K562 (cell line): ENCODE measurements around the gene FGF5. TPM values are rescaled to one million over a fixed set of nuclear protein-coding genes. Genes with fewer than 3 reads are reported as not detected.

ENCODE experiments used
- AFF4 ChIP-seq: sonication (generic); formaldehyde crosslinking; IDR thresholded peaks from 2 replicates; pipeline ENCODE4 v1.8.0; 2023; ENCODE audit warnings: mild to moderate bottlenecking, missing genetic modification reagents
- C11orf30 ChIP-seq: fragments of 450-650 bp; IDR thresholded peaks from 2 replicates; pipeline ENCODE4 v1.6.1; 2016; ENCODE audit warnings: low read depth, mild to moderate bottlenecking
- COPS2 ChIP-seq: fragments of 450-650 bp; conservative IDR thresholded peaks from 2 replicates; pipeline ENCODE4 v1.6.1; 2016; ENCODE audit warnings: mild to moderate bottlenecking, moderate library complexity
- DPF2 ChIP-seq: fragments of 450-650 bp; IDR thresholded peaks from 2 replicates; pipeline ENCODE4 v1.6.1; 2016
- EP400 ChIP-seq: fragments of 450-650 bp; IDR thresholded peaks from 2 replicates; pipeline ENCODE4 v1.6.1; 2017; ENCODE audit warnings: antibody characterized with exemption, mild to moderate bottlenecking, moderate library complexity
- GATAD2A ChIP-seq: fragments of 450-650 bp; IDR thresholded peaks from 2 replicates; pipeline ENCODE4 v1.6.1; 2017
- HDAC1 ChIP-seq, 2 experiments: fragments of 450-650 bp; IDR thresholded peaks; 2 replicates each; pipeline ENCODE4 v1.6.1; 2016 to 2017; ENCODE audit warnings: inconsistent platforms in 1 of 2, mild to moderate bottlenecking in 1 of 2, moderate library complexity in 1 of 2
- HDAC3 ChIP-seq: fragments of 450-650 bp; IDR thresholded peaks from 2 replicates; pipeline ENCODE4 v1.6.1; 2018; ENCODE audit warnings: borderline replicate concordance, mild to moderate bottlenecking, moderate library complexity; ENCODE audit not compliant: partially characterized antibody
- JUND ChIP-seq, 2 experiments: IDR thresholded peaks; 2 replicates in 1 of 2; 3 replicates in 1 of 2; pipeline ENCODE4 v1.6.1; 2011; ENCODE audit warnings: borderline replicate concordance in 2 of 2, low read depth in 2 of 2, low read length in 2 of 2, improper control_type of control experiment in 1 of 2, missing biosample characterization in 1 of 2, missing genetic modification characterization in 1 of 2, missing genetic modification reagents in 1 of 2
- MAZ ChIP-seq, 2 experiments: fragments of 450-650 bp in 1 of 2; sonication (generic) in 1 of 2; formaldehyde crosslinking; IDR thresholded peaks in 1 of 2; conservative IDR thresholded peaks in 1 of 2; 2 replicates each; pipeline versions ENCODE4 v1.4.0 to v1.5.0; 2020; ENCODE audit warnings: mild to moderate bottlenecking in 1 of 2, missing genetic modification reagents in 1 of 2
- POLR2G ChIP-seq: fragments of 200-400 bp; formaldehyde crosslinking; IDR thresholded peaks from 2 replicates; pipeline ENCODE4 v1.6.1; 2017; ENCODE audit warnings: low read depth, mild to moderate bottlenecking, antibody characterized with exemption, low read length, moderate library complexity
- RBFOX2 ChIP-seq: fragments of 200-400 bp; formaldehyde crosslinking; IDR thresholded peaks from 2 replicates; pipeline ENCODE4 v1.6.1; 2017; ENCODE audit warnings: low read depth, mild to moderate bottlenecking, low read length, moderate library complexity
- RBM34 ChIP-seq: fragments of 200-400 bp; formaldehyde crosslinking; IDR thresholded peaks from 2 replicates; pipeline ENCODE4 v1.6.1; 2018; ENCODE audit warnings: low read length, borderline replicate concordance; ENCODE audit not compliant: insufficient read depth
- RBM39 ChIP-seq: fragments of 200-400 bp; formaldehyde crosslinking; optimal IDR thresholded peaks from 2 replicates; pipeline ENCODE3; 2018; ENCODE audit warnings: low read depth, low read length
- SMAD4 ChIP-seq: fragments of 250-450 bp; sonication (Bioruptor Pico); conservative IDR thresholded peaks from 2 replicates; pipeline ENCODE4 v1.8.0; 2021; ENCODE audit warnings: inconsistent platforms, mild to moderate bottlenecking, moderate library complexity
- SP1 ChIP-seq: sonication (generic); formaldehyde crosslinking; IDR thresholded peaks from 2 replicates; pipeline ENCODE4 v1.8.1; 2022; ENCODE audit warnings: mild to moderate bottlenecking, missing genetic modification reagents
- TAF9B ChIP-seq: fragments of 450-650 bp; IDR thresholded peaks from 2 replicates; pipeline ENCODE4 v1.6.1; 2018; ENCODE audit warnings: mild to moderate bottlenecking; ENCODE audit not compliant: partially characterized antibody
- YY1 ChIP-seq, 3 experiments: IDR thresholded peaks; 2 replicates each; pipeline ENCODE4 v1.6.1; 2011; ENCODE audit warnings: low read length in 2 of 3, mild to moderate bottlenecking in 2 of 3, moderate library complexity in 2 of 3, borderline replicate concordance in 1 of 3, control low read depth in 1 of 3, low read depth in 1 of 3; ENCODE audit not compliant: insufficient read depth in 3 of 3, insufficient replicate concordance in 2 of 3, control insufficient read depth in 1 of 3, insufficient read length in 1 of 3; ENCODE audit errors: extremely low read depth in 1 of 3
- ZBTB1 ChIP-seq: sonication (generic); formaldehyde crosslinking; IDR thresholded peaks from 2 replicates; pipeline ENCODE4 v1.8.1; 2023; ENCODE audit warnings: missing genetic modification reagents, low read depth, mild to moderate bottlenecking, borderline replicate concordance
- ZNF165 ChIP-seq: fragments of 250-450 bp; sonication (Bioruptor Pico); IDR thresholded peaks from 2 replicates; pipeline ENCODE4 v1.4.0; 2020; ENCODE audit warnings: borderline replicate concordance
- ZNF224 ChIP-seq: sonication (generic); formaldehyde crosslinking; IDR thresholded peaks from 2 replicates; pipeline ENCODE4 v1.8.0; 2022; ENCODE audit warnings: mild to moderate bottlenecking, missing genetic modification reagents
- ZNF277 ChIP-seq: fragments of 250-450 bp; sonication (Bioruptor Pico); IDR thresholded peaks from 2 replicates; pipeline ENCODE4 v1.8.0; 2022; ENCODE audit warnings: inconsistent platforms, mild to moderate bottlenecking, moderate library complexity, borderline replicate concordance
- polyA plus RNA-seq, 8 experiments: library from polyadenylated mRNA; depleted of rRNA in 4 of 8; stranded (reverse) in 5 of 8; unstranded in 3 of 8; fragments of >200 nt; fragmentation: Nextera tagmentation in 2 of 8; fragmentation: Illumina TruSeq in 1 of 8; extraction: Ambion mirVana in 2 of 8; extraction: Trizol in 1 of 8; gene quantifications; 2 replicates each; pipeline versions ENCODE4 v1.2.1 to v1.2.3, GENCODE V29; 2011 to 2014; ENCODE audit warnings: inconsistent platforms in 1 of 8, missing spikeins in 1 of 8
- total RNA-seq, 7 experiments: library from RNA; depleted of rRNA in 6 of 7; stranded (reverse); fragments of >200 nt in 6 of 7; fragmentation: Illumina TruSeq in 2 of 7; extraction: Trizol in 2 of 7; gene quantifications; 2 replicates each; pipeline versions ENCODE4 v1.2.1 to v1.2.3, GENCODE V29; 2011 to 2021; ENCODE audit warnings: low replicate concordance in 1 of 7

FGF5 gene
- total and polyA plus RNA-seq, 9 of the 15 experiments (the other 6 are each of a cell fraction or from before 2014, with no cell fraction given): 0.38 to 2.7 (median 1.1) TPM

DNA sequence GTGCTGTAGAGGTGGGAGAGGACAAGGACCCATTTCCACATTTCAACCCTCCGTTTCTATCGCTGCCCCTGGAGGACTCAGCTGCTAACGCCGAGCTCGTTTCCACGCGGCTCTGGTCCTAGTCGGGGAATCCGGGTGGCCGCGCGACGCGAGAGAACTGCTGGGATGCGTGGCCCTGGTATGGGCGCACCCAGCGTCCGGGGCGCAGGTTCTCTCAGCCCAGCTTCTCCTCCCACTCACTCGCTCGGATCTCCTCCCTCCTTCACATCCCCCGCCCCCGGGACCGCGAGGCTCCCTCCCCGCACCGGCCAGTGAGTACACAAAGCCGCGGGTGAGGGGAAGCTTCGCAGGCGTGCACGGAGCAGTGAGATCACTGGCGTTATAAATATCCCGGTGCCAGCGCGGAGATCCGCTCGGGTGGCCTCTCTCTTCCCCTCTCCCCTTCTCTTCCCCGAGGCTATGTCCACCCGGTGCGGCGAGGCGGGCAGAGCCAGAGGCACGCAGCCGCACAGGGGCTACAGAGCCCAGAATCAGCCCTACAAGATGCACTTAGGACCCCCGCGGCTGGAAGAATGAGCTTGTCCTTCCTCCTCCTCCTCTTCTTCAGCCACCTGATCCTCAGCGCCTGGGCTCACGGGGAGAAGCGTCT is at the start of gene FGF5 (continued):
- TF ChIP-seq JUND (IDR thresholded peaks at IDR 0.05; ENCODE audit: borderline replicate concordance, low read depth, low read length): 0 out of 2 replicates have a peak, but pooled peaks have one; percentile 3
- no peak for TF ChIP-seq JUND (tag; IDR thresholded peaks at IDR 0.05; ENCODE audit: borderline replicate concordance, low read depth, low read length)
- TF ChIP-seq ZBTB1 (CRISPR knock-in tag): peak; percentile 57; the same call in 1 of the 2 replicates
- 0 out of 2 replicates have a peak, but pooled peaks have one; percentile 16 for TF ChIP-seq DPF2
- peak; percentile 45; the same call in 1 of the 2 replicates for TF ChIP-seq SP1 (CRISPR knock-in tag)
- no peak for TF ChIP-seq ZNF277 (CRISPR knock-in tag)
- no peak for TF ChIP-seq ZNF224 (CRISPR knock-in tag)
- peak; percentile 38 for TF ChIP-seq RBM39
- TF ChIP-seq HDAC1 (IDR thresholded peaks at IDR 0.05): 0 out of 4 replicates have a peak, but pooled peaks of 1 of the 2 experiments have one; percentile 6
- peak; percentile 86 for TF ChIP-seq POLR2G
- TF ChIP-seq COPS2: no peak
- TF ChIP-seq RBM34: no peak
- TF ChIP-seq YY1 (IDR thresholded peaks at IDR 0.05; ENCODE audit: borderline replicate concordance in 1 of 3, control insufficient read depth in 1 of 3, extremely low read depth in 1 of 3, insufficient read depth in 3 of 3, insufficient read length in 1 of 3, insufficient replicate concordance in 2 of 3, low read depth in 1 of 3, low read length in 2 of 3): peak in 1 of 3 experiments; percentile 63
- 0 out of 2 replicates have a peak, but pooled peaks have one; percentile 56 for TF ChIP-seq AFF4 (CRISPR knock-in tag)
- TF ChIP-seq ZNF165 (CRISPR knock-in tag): no peak
- TF ChIP-seq C11orf30: no peak
- peak; percentile 49 for TF ChIP-seq TAF9B
- no peak for TF ChIP-seq HDAC3
- 0 out of 2 replicates have a peak, but pooled peaks have one; percentile 52 for TF ChIP-seq GATAD2A
- peak; percentile 87 for TF ChIP-seq RBFOX2
- peak in 1 of 2 experiments; percentile 92; a peak in 3 of 4 replicates for TF ChIP-seq MAZ (CRISPR knock-in tag; conservative IDR thresholded peaks at IDR 0.05 in 1 of 2, IDR thresholded peaks at IDR 0.05 in 1 of 2)
- peak; percentile 48; the same call in 1 of the 2 replicates for TF ChIP-seq EP400
- 0 out of 2 replicates have a peak, but pooled peaks have one; percentile 28 for TF ChIP-seq SMAD4 (CRISPR knock-in tag)
